ENCODE results near the gene HCFC2.

DNA sequence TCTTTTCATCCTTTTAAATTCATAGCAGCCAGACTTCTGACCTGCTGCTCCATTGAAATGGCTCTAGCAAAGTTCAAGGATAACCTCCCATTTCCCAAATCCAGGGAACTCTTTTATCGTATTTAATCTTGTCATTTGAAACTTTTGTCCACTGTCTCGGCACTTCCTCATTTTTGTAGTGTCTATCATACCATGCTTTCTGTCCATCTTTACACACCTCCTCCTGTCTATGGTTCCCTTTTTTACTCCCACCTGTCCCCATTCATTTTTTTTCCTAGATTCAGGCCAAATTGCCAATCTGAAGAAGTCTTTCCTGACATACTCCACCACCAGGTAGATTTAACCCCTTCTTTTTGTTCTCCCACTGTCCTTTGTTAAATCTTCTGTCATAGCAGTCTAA, 42.6 kb downstream of the HCFC2 start:
- TF ChIP-seq, protein P1, sequence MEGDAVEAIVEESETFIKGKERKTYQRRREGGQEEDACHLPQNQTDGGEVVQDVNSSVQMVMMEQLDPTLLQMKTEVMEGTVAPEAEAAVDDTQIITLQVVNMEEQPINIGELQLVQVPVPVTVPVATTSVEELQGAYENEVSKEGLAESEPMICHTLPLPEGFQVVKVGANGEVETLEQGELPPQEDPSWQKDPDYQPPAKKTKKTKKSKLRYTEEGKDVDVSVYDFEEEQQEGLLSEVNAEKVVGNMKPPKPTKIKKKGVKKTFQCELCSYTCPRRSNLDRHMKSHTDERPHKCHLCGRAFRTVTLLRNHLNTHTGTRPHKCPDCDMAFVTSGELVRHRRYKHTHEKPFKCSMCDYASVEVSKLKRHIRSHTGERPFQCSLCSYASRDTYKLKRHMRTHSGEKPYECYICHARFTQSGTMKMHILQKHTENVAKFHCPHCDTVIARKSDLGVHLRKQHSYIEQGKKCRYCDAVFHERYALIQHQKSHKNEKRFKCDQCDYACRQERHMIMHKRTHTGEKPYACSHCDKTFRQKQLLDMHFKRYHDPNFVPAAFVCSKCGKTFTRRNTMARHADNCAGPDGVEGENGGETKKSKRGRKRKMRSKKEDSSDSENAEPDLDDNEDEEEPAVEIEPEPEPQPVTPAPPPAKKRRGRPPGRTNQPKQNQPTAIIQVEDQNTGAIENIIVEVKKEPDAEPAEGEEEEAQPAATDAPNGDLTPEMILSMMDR (conservative IDR thresholded peaks at IDR 0.05 in 1 of 2, IDR thresholded peaks at IDR 0.05 in 1 of 2; ENCODE audit: extremely low read depth in 1 of 2, insufficient read depth in 1 of 2, low read depth in 1 of 2, low read length in 2 of 2): no peak
- no peak for TF ChIP-seq EZH2 (IDR thresholded peaks at IDR 0.05; ENCODE audit: borderline replicate concordance, low read length)
